Activated B cell treated with CpG ODN at 0.5 μM for 24 hours (primary cell): Measurements from ENCODE around the gene AFF3. TPM values are rescaled to one million over a fixed set of nuclear protein-coding genes. Genes with fewer than 3 reads are reported as not detected.

Experiments used
- ATAC-seq: fragments of 200-7000 bp; cut with Tn5 transposase; one replicate; pipeline ENCODE4 v1.10.0; 2021; ENCODE audit warnings: low read depth, mild to moderate bottlenecking, moderate library complexity
- CTCF ChIA-PET: fragments of 350-600 bp; sonication (Branson Sonifier 250); formaldehyde crosslinking; loops from one replicate; lab custom pipeline; 2021; ENCODE audit warnings: antibody characterized with exemption; lab: Charles Lee
- POLR2A ChIA-PET: fragments of 350-600 bp; sonication (Branson Sonifier 250); formaldehyde crosslinking; loops from one replicate; lab custom pipeline; 2021; ENCODE audit warnings: antibody characterized with exemption; lab: Charles Lee
- DNase-seq: peaks from one replicate; pipeline ENCODE4 v3.0.0; 2022
- H3K27ac Mint-ChIP-seq: one replicate; pipeline ENCODE4 v1.8.0; 2020; ENCODE audit warnings: mixed read lengths
- H3K27me3 Mint-ChIP-seq: one replicate; pipeline ENCODE4 v1.8.0; 2021; ENCODE audit warnings: mixed read lengths
- H3K36me3 Mint-ChIP-seq: one replicate; pipeline ENCODE4 v1.8.0; 2021; ENCODE audit warnings: low read depth, mixed read lengths
- H3K4me1 Mint-ChIP-seq: one replicate; pipeline ENCODE4 v1.8.0; 2021; ENCODE audit warnings: mixed read lengths
- H3K4me3 Mint-ChIP-seq: one replicate; pipeline ENCODE4 v1.8.0; 2020; ENCODE audit warnings: mild to moderate bottlenecking, mixed read lengths
- H3K9me3 Mint-ChIP-seq: one replicate; pipeline ENCODE4 v1.8.0; 2020; ENCODE audit warnings: mixed read lengths
- intact Hi-C: fragments of 100-400 bp; cut with micrococcal nuclease; formaldehyde crosslinking; loops from one replicate; pipeline ENCODE4 v1.15.1; 2024
- total RNA-seq: library from RNA; stranded (reverse); gene quantifications from 2 replicates; pipeline ENCODE4 v1.2.3, GENCODE V29; 2022
- TF ChIP-seq, protein P1 (sequence below): fragments of 200-600 bp; IDR thresholded peaks from one replicate; pipeline ENCODE4 v1.8.0; 2022; ENCODE audit warnings: antibody characterized with exemption, mild to moderate bottlenecking

Gene AFF3
- total RNA-seq, 1 donor from 2014 or later = 271 TPM

- Mint-ChIP-seq H3K27ac (peak overlapping the region; percentile 50), H3K4me1 (peaks cover 25% of the 10 kb centered on the region), H3K4me3 (no peak overlapping the region), H3K27me3 (no peaks in the 10 kb centered on the region), H3K36me3 (peaks cover 50% of the 10 kb centered on the region), H3K9me3 (no peaks in the 10 kb centered on the region)
- TF ChIP-seq, protein P1, sequence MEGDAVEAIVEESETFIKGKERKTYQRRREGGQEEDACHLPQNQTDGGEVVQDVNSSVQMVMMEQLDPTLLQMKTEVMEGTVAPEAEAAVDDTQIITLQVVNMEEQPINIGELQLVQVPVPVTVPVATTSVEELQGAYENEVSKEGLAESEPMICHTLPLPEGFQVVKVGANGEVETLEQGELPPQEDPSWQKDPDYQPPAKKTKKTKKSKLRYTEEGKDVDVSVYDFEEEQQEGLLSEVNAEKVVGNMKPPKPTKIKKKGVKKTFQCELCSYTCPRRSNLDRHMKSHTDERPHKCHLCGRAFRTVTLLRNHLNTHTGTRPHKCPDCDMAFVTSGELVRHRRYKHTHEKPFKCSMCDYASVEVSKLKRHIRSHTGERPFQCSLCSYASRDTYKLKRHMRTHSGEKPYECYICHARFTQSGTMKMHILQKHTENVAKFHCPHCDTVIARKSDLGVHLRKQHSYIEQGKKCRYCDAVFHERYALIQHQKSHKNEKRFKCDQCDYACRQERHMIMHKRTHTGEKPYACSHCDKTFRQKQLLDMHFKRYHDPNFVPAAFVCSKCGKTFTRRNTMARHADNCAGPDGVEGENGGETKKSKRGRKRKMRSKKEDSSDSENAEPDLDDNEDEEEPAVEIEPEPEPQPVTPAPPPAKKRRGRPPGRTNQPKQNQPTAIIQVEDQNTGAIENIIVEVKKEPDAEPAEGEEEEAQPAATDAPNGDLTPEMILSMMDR = no peak
- POLR2A ChIA-PET = no interaction called here
- intact Hi-C loops = no loop called here
- CTCF ChIA-PET = no interaction called here
- no peak for DNase-seq
- no peak for ATAC-seq
Observed at GRCh38 chr2:99709229-99709628, 433.2 kb downstream of the AFF3 start.

DNA sequence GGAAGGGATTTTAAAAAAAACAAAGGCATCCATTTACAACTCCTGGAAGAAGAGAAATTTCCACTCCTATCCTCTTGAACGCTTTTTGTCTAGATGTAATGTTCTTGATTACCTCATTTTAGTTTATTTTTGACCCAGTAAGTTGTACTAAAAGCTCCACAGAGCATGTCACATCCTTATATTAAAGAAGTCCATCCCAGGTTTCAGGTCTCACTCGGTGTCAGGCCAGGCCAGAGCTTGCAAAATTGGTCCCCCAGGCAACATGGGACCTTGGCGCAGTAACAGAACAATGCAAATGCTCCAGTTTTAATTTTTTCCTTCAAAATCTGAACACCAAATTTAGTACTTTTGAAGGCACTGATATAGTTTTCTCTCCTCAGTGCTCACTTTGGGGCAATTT lies 434.2 kb downstream of the AFF3 start:
- Mint-ChIP-seq H3K36me3 (peaks cover 56% of the 10 kb centered on the region), H3K4me1 (peaks cover 25% of the 10 kb centered on the region), H3K27me3 (no peaks in the 10 kb centered on the region), H3K27ac (no peak overlapping the region), H3K4me3 (no peak overlapping the region), H3K9me3 (no peaks in the 10 kb centered on the region)
- intact Hi-C loops = no loop called here
- ChIA-PET CTCF (no interaction called here), POLR2A (no interaction called here)
- ATAC-seq (no peak), DNase-seq (no peak)
- TF ChIP-seq, protein P1 = no peak

GRCh38 chr2:99707592-99707991 lies 434.8 kb downstream of the AFF3 start:
- H3K9me3 Mint-ChIP-seq = no peaks in the 10 kb centered on the region
- peaks cover 25% of the 10 kb centered on the region for H3K4me1 Mint-ChIP-seq
- POLR2A ChIA-PET = no interaction called here
- no peak for ATAC-seq
- TF ChIP-seq, protein P1 = no peak
- intact Hi-C loops = no loop called here
- H3K27ac Mint-ChIP-seq = peak overlapping the region; percentile 41
- no peak overlapping the region for H3K4me3 Mint-ChIP-seq
- no peak for DNase-seq
- H3K36me3 Mint-ChIP-seq = peaks cover 58% of the 10 kb centered on the region
- CTCF ChIA-PET = interaction anchor here (0.6 kb wide), 1 partner anchor 358 kb away, joined by 3 read pairs; no protein-coding TSS in a partner anchor
- H3K27me3 Mint-ChIP-seq = no peaks in the 10 kb centered on the region

GRCh38 chr2:99706735-99707134 lies 435.7 kb downstream of the AFF3 start:
- ChIA-PET POLR2A (no interaction called here), CTCF (no interaction called here)
- no peaks in the 10 kb centered on the region for H3K9me3 Mint-ChIP-seq
- peaks cover 25% of the 10 kb centered on the region for H3K4me1 Mint-ChIP-seq
- peaks cover 57% of the 10 kb centered on the region for H3K36me3 Mint-ChIP-seq
- TF ChIP-seq, protein P1 = no peak
- ATAC-seq (no peak), DNase-seq (no peak)
- intact Hi-C loops = no loop called here
- H3K27ac Mint-ChIP-seq = peak overlapping the region; percentile 57
- no peak overlapping the region for H3K4me3 Mint-ChIP-seq
- no peaks in the 10 kb centered on the region for H3K27me3 Mint-ChIP-seq

DNA sequence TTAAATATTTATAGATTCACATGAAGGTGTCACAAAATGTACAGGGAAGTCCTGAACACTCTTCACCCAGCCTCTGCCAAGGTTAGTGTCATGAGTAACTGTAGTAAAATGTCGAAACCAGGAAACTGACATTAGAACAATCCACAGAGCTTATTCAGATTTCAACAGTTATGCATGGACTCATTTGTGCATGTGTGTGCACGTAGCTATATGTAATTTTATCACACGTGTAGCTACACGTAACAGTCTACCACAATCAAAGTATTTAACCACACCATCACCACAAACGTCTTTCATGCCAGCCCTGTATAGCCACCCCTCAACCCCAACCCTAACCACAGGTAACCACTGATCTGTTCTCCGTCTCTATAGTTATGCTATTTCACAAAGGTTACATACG lies 440.9 kb downstream of the AFF3 start:
- DNase-seq = no peak
- POLR2A ChIA-PET = no interaction called here
- no peak for ATAC-seq
- intact Hi-C loops = no loop called here
- CTCF ChIA-PET = no interaction called here
- peaks cover 75% of the 10 kb centered on the region for H3K36me3 Mint-ChIP-seq
- H3K4me3 Mint-ChIP-seq = no peak overlapping the region
- H3K9me3 Mint-ChIP-seq = no peaks in the 10 kb centered on the region
- H3K27me3 Mint-ChIP-seq = no peaks in the 10 kb centered on the region
- no peaks in the 10 kb centered on the region for H3K4me1 Mint-ChIP-seq
- H3K27ac Mint-ChIP-seq = peak overlapping the region; percentile 10
- TF ChIP-seq, protein P1 = no peak
